ENCODE results near the gene GRPR. TPM values are rescaled to one million over a fixed set of nuclear protein-coding genes. Genes with fewer than 3 reads are reported as not detected.

The GRPR gene
- total and polyA plus RNA-seq, 2 of the 13 experiments (the other 11 are each of a cell fraction or from before 2014, with no cell fraction given): 0.04 to 0.05 TPM

DNA sequence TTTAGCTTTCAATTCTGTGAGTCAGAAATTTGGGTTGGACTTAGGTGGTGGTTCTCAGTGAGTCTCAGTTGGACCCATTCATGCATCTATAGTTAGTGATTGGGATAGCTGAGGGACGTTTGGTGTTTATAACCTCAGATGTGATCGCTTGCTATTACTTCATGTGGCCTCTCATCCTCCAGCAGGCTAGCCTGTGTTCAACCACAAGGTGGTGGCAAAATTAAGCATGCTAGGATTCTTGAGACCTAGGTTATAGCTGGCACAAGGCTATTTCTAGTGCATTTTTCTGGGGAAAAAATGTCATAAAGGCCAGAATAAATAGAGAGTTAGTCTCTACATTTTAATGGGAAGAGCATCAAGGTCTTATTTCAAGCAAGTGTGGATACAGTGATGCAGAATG is 10.9 kb upstream of the GRPR start:
- Histone ChIP-seq H3K4me1 (ENCODE audit: insufficient read depth, low read length) (no peaks in the 10 kb centered on the region), H3K9ac (ENCODE audit: insufficient read depth, low read depth, low read length) (no peak overlapping the region), H4K20me1 (ENCODE audit: insufficient read depth, low read length) (no peaks in the 10 kb centered on the region), H3K4me3 (replicated peaks in 1 of 3; ENCODE audit: insufficient read depth in 1 of 3, low read depth in 2 of 3, low read length in 3 of 3) (no peak overlapping the region), H3K4me2 (ENCODE audit: low read depth, low read length) (no peak overlapping the region), H3K27me3 (ENCODE audit: control insufficient read depth in 1 of 2, insufficient read depth in 2 of 2, low read length in 2 of 2) (no peaks in the 10 kb centered on the region), H3K27ac (ENCODE audit: extremely low read length, insufficient read depth, low read length) (no peak overlapping the region), H3K36me3 (replicated peaks in 1 of 2; ENCODE audit: control insufficient read depth in 1 of 2, insufficient read depth in 2 of 2, low read length in 2 of 2) (no peaks in the 10 kb centered on the region), H3K9me3 (ENCODE audit: low read length) (no peaks in the 10 kb centered on the region), H2AFZ (ENCODE audit: low read length) (no peak overlapping the region), H3K79me2 (ENCODE audit: insufficient read depth, low read length) (no peaks in the 10 kb centered on the region)
- no peak for DNase-seq (ENCODE audit: low spot score)
- POLR2A ChIA-PET: no interaction called here
- ATAC-seq: no peak
- TF ChIP-seq ZNF724P (CRISPR knock-in tag; IDR thresholded peaks at IDR 0.05; ENCODE audit: borderline replicate concordance) (no peak), FOXC1 (CRISPR knock-in tag; IDR thresholded peaks at IDR 0.05; ENCODE audit: borderline replicate concordance) (no peak), CHCHD3 (CRISPR knock-in tag; IDR thresholded peaks at IDR 0.05) (no peak), ZNF550 (CRISPR knock-in tag; IDR thresholded peaks at IDR 0.05; ENCODE audit: borderline replicate concordance) (no peak)
- TF ChIP-seq, protein P1, sequence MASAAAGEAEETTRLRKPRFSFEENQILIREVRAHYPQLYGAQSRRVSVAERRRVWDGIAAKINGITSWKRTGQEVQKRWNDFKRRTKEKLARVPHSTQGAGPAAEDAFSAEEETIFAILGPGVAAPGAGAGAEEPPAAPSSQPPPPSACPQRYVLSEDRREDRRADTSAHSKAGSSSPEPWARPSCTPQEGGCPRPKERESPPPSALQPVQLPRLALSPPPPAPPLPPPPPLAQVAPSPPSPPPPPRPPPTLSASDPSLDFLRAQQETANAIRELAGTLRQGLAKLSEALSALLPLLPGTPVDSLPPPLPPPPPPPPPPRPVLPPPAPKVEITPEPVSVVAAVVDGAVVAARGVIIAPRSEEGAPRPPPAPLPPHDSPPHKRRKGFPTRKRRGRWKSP (CRISPR knock-in tag; IDR thresholded peaks at IDR 0.05): no peak
- TF ChIP-seq, protein P2, sequence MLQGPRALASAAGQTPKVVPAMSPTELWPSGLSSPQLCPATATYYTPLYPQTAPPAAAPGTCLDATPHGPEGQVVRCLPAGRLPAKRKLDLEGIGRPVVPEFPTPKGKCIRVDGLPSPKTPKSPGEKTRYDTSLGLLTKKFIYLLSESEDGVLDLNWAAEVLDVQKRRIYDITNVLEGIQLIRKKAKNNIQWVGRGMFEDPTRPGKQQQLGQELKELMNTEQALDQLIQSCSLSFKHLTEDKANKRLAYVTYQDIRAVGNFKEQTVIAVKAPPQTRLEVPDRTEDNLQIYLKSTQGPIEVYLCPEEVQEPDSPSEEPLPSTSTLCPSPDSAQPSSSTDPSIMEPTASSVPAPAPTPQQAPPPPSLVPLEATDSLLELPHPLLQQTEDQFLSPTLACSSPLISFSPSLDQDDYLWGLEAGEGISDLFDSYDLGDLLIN (CRISPR knock-in tag; IDR thresholded peaks at IDR 0.05; ENCODE audit: borderline replicate concordance): no peak
- TF ChIP-seq, protein P3, sequence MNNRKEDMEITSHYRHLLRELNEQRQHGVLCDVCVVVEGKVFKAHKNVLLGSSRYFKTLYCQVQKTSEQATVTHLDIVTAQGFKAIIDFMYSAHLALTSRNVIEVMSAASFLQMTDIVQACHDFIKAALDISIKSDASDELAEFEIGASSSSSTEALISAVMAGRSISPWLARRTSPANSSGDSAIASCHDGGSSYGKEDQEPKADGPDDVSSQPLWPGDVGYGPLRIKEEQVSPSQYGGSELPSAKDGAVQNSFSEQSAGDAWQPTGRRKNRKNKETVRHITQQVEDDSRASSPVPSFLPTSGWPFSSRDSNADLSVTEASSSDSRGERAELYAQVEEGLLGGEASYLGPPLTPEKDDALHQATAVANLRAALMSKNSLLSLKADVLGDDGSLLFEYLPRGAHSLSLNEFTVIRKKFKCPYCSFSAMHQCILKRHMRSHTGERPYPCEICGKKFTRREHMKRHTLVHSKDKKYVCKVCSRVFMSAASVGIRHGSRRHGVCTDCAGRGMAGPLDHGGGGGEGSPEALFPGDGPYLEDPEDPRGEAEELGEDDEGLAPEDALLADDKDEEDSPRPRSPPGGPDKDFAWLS (CRISPR knock-in tag; IDR thresholded peaks at IDR 0.05; ENCODE audit: borderline replicate concordance): no peak
- TF ChIP-seq, protein P4, sequence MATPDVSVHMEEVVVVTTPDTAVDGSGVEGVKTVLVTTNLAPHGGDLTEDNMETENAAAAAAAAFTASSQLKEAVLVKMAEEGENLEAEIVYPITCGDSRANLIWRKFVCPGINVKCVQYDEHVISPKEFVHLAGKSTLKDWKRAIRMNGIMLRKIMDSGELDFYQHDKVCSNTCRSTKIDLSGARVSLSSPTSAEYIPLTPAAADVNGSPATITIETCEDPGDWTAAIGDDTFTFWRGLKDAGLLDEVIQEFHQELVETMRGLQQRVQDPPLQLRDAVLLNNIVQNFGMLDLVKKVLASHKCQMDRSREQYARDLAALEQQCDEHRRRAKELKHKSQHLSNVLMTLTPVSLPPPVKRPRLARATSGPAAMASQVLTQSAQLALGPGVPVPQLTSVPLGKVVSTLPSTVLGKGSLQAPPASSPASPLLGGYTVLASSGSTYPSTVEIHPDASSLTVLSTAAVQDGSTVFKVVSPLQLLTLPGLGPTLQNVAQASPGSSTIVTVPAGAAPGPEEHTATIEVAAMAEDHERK (CRISPR knock-in tag; IDR thresholded peaks at IDR 0.05; ENCODE audit: low read depth): no peak
- WGBS (ENCODE audit: low lambda C conversion rate): 0% methylated on average over 2 of the region's 2 CpGs
- intact Hi-C loops (cut with micrococcal nuclease; ENCODE audit: unreplicated experiment): no loop called here
- no TSS peak for BruUV-seq (replicated peaks)
- CTCF ChIA-PET (ENCODE audit: low intra/inter-chr PET ratio, low total read pairs): no interaction called here
- no peak for FAIRE-seq
- in situ Hi-C loops (cut with HindIII; ENCODE audit: extremely low pct_ligation_motif_present, low pct_unique_long_range_greater_than_20kb): no loop called here

All from HepG2 (cell line).